Measurements from ENCODE around the gene CHST10. TPM values are rescaled to one million over a fixed set of nuclear protein-coding genes. Genes with fewer than 3 reads are reported as not detected.

Gene CHST10
- total and polyA plus RNA-seq, 8 donors = 2.4 to 67.1 (median 3.5) TPM; not detected in 2

- H3K9me3 ChIP-seq = no peaks in the 10 kb centered on the region
- intact Hi-C loops (cut with DNase I; ENCODE audit: low total_unique reads) = no loop called here
- no peak for DNase-seq
- TF ChIP-seq POLR2AphosphoS5 (IDR thresholded peaks at IDR 0.05) (no peak), POLR2A (IDR thresholded peaks at IDR 0.05) (no peak), CTCF (IDR thresholded peaks at IDR 0.05) (no peak), EP300 (IDR thresholded peaks at IDR 0.05) (no peak)
- no peak overlapping the region for H3K4me3 ChIP-seq
- no peaks in the 10 kb centered on the region for H3K27me3 ChIP-seq
- H3K36me3 ChIP-seq = peaks cover 12 to 44% (median 35%) of the 10 kb centered on the region in 4 donors
- H3K4me1 ChIP-seq = no peaks in the 10 kb centered on the region
- H3K27ac ChIP-seq = no peak overlapping the region
- WGBS, 5 donors = 81 to 94% (median 92%) methylated on average over 2 of the region's 2 CpGs
These were observed 9.4 kb downstream of the CHST10 start for GRCh38 chr2:100408104-100408503.

GRCh38 chr2:100407563-100407962, 9.9 kb downstream of the CHST10 start:
- H3K27me3 ChIP-seq = no peaks in the 10 kb centered on the region
- TF ChIP-seq CTCF (IDR thresholded peaks at IDR 0.05) = no peak
- TF ChIP-seq EP300 (IDR thresholded peaks at IDR 0.05) = no peak
- TF ChIP-seq POLR2AphosphoS5 (IDR thresholded peaks at IDR 0.05) = no peak
- TF ChIP-seq POLR2A (IDR thresholded peaks at IDR 0.05) = no peak
- intact Hi-C loops (cut with DNase I; ENCODE audit: low total_unique reads) = no loop called here

GRCh38 chr2:100407073-100407472, 10.4 kb downstream of the CHST10 start:
- H3K4me1 ChIP-seq = no peaks in the 10 kb centered on the region
- peaks cover 17 to 52% (median 41%) of the 10 kb centered on the region in 4 donors for H3K36me3 ChIP-seq
- intact Hi-C loops (cut with DNase I; ENCODE audit: low total_unique reads) = no loop called here
- 86 to 98% (median 92%) methylated on average over 6 of the region's 6 CpGs for WGBS, 5 donors
- no peaks in the 10 kb centered on the region for H3K9me3 ChIP-seq
- no peaks in the 10 kb centered on the region for H3K27me3 ChIP-seq
- H3K4me3 ChIP-seq = no peak overlapping the region
- DNase-seq = no peak
- TF ChIP-seq POLR2AphosphoS5 (IDR thresholded peaks at IDR 0.05) = no peak
- no peak for TF ChIP-seq CTCF (IDR thresholded peaks at IDR 0.05)
- no peak for TF ChIP-seq EP300 (IDR thresholded peaks at IDR 0.05)
- no peak for TF ChIP-seq POLR2A (IDR thresholded peaks at IDR 0.05)
- H3K27ac ChIP-seq = no peak overlapping the region

More at GRCh38 chr2:100407563-100407962, 9.9 kb downstream of the CHST10 start:
- Histone ChIP-seq H3K36me3 (peaks cover 12 to 47% (median 36%) of the 10 kb centered on the region in 4 donors), H3K4me1 (no peaks in the 10 kb centered on the region), H3K9me3 (no peaks in the 10 kb centered on the region), H3K27ac (no peak overlapping the region), H3K4me3 (no peak overlapping the region)
- DNase-seq = no peak
- 81 to 84% (median 83%) methylated on average over 6 of the region's 6 CpGs for WGBS, 5 donors

GRCh38 chr2:100406120-100406508, 11.4 kb downstream of the CHST10 start:
- no peak for DNase-seq
- H3K4me1 ChIP-seq = no peaks in the 10 kb centered on the region
- WGBS, 5 donors = 90 to 99% (median 96%) methylated on average over 5 of the region's 5 CpGs

More at GRCh38 chr2:100406120-100406508, 11.4 kb downstream of the CHST10 start:
- TF ChIP-seq POLR2A (IDR thresholded peaks at IDR 0.05) (no peak), POLR2AphosphoS5 (IDR thresholded peaks at IDR 0.05) (no peak), CTCF (IDR thresholded peaks at IDR 0.05) (no peak), EP300 (IDR thresholded peaks at IDR 0.05) (no peak)
- H3K4me3 ChIP-seq = no peak overlapping the region
- H3K36me3 ChIP-seq = peaks cover 19 to 62% (median 49%) of the 10 kb centered on the region in 4 donors
- no peaks in the 10 kb centered on the region for H3K9me3 ChIP-seq
- intact Hi-C loops (cut with DNase I; ENCODE audit: low total_unique reads) = no loop called here
- H3K27me3 ChIP-seq = no peaks in the 10 kb centered on the region
- no peak overlapping the region for H3K27ac ChIP-seq

All from stomach (tissue), 9 donors.